Ramos (cell line): ENCODE measurements around the gene HIP1R.
"Not testable (repeated sequence)": the region's sequence is repeated elsewhere in the genome, so short reads cannot be mapped to it uniquely, and the experiment has no call there.

Source experiments
- in situ Hi-C: fragments of 300-500 bp; cut with MboI; formaldehyde crosslinking; loops from one replicate; pipeline ENCODE4 v1.14.3; 2022; ENCODE audit warnings: low sequenced_read_pairs; ENCODE audit not compliant: unreplicated experiment

Gene HIP1R

GRCh38 chr12:122902854-122903692 lies 67.8 kb downstream of the HIP1R start:
- in situ Hi-C loops = no loop called here

DNA sequence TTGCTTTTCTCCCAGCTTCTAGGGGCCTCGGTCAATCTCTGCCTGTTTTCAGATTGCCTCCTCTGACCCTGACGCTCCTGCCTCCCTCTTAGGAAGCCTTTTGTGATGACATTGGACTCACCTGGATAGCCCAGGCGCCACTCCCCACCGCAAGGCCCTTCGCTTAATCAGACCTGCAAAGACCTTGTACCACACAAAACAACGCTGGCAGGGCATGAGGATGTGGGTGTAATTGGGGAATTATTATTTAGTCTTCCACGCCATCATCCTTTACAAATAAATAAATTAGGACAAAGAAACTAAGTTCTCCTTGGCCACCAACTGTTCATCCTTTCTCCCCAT lies 68.4 kb downstream of the HIP1R start:
- in situ Hi-C loops = no loop called here

- in situ Hi-C loops = not testable (repeated sequence)
Measured at GRCh38 chr12:122905258-122905657, 70.0 kb downstream of the HIP1R start.

DNA sequence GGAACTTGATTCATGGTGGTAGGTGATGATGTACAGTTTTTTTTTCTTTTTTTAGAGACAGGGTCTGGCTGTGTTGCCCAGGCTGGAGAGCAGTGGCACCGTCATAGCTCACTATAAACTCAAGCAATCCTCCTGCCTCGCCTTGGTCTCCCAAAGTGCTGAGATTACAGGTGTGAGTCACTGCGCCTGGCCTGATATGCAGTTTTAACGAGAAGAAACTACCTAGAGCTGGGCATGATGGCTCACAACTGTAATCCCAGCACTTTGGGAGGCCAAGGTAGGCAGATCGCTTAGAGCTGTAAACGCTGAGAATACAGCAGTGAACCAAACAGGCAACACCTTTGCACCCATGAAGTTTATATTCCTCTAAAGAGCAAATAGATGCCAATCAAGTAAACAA lies 73.7 kb downstream of the HIP1R start:
- in situ Hi-C loops = no loop called here

- in situ Hi-C loops = no loop called here
Measured at GRCh38 chr12:122909442-122910288, 74.4 kb downstream of the HIP1R start.
